H1 (cell line): ENCODE measurements around the gene CPT1A. TPM values are rescaled to one million over a fixed set of nuclear protein-coding genes. Genes with fewer than 3 reads are reported as not detected.
A peak's percentile ranks its signal among the peaks of the same experiment; 100 is the strongest.

Experiments used
- CTCF ChIA-PET: fragments of 300-600 bp; sonication (Branson Sonifier 250); formaldehyde crosslinking; loops from one replicate; lab custom pipeline; 2021; ENCODE audit not compliant: partially characterized antibody; lab: Charles Lee
- POLR2A ChIA-PET: fragments of 300-600 bp; sonication (Branson Sonifier 250); formaldehyde crosslinking; loops from one replicate; lab custom pipeline; 2021; ENCODE audit warnings: inconsistent platforms; ENCODE audit not compliant: partially characterized antibody; lab: Charles Lee
- DNase-seq, 2 experiments: peaks; one replicate each; pipeline versions ENCODE4 v3.0.0 to v3.0.0-alpha.2; 2010 to 2022; ENCODE audit warnings: low spot score in 2 of 2, low read depth in 1 of 2, mixed read lengths in 1 of 2
- FAIRE-seq: peaks from 2 replicates; lab custom pipeline; 2011; peaks lifted over from hg19 to GRCh38; lab: Jason Lieb, UNC
- H2AFZ ChIP-seq: 2 replicates; pipeline ENCODE4 v1.8.1; 2012; ENCODE audit warnings: low read length, inconsistent platforms
- H2AK5ac ChIP-seq: 2 replicates; pipeline ENCODE4 v1.6.1; 2013; ENCODE audit warnings: low read depth, low read length
- H2BK120ac ChIP-seq: replicated peaks from 2 replicates; pipeline ENCODE3; 2013; ENCODE audit warnings: low read depth, low read length, inconsistent platforms
- H2BK12ac ChIP-seq: 2 replicates; pipeline ENCODE4 v1.6.1; 2013; ENCODE audit warnings: low read depth, low read length
- H2BK15ac ChIP-seq: 2 replicates; pipeline ENCODE4 v1.6.1; 2013; ENCODE audit warnings: low read length
- H2BK20ac ChIP-seq: 2 replicates; pipeline ENCODE4 v1.6.1; 2013; ENCODE audit warnings: low read length
- H2BK5ac ChIP-seq: 2 replicates; pipeline ENCODE4 v1.6.1; 2013; ENCODE audit warnings: low read depth, low read length
- H3K14ac ChIP-seq: 2 replicates; pipeline ENCODE4 v1.6.1; 2013; ENCODE audit warnings: inconsistent platforms; ENCODE audit not compliant: insufficient read length
- H3K18ac ChIP-seq: 2 replicates; pipeline ENCODE4 v1.6.1; 2013; ENCODE audit warnings: low read length; ENCODE audit errors: extremely low read depth
- H3K23ac ChIP-seq: 2 replicates; pipeline ENCODE4 v1.6.1; 2013; ENCODE audit warnings: inconsistent platforms; ENCODE audit not compliant: insufficient read length
- H3K23me2 ChIP-seq: 2 replicates; pipeline ENCODE4 v1.6.1; 2013; ENCODE audit warnings: low read depth, low read length
- H3K27ac ChIP-seq: 2 replicates; pipeline ENCODE4 v1.6.1; 2011; ENCODE audit warnings: low read depth, low read length, inconsistent platforms
- H3K27me3 ChIP-seq, 4 experiments: replicated peaks in 1 of 4; 1 replicate in 1 of 4; 2 replicates in 3 of 4; pipeline versions ENCODE4 v1.6.1 to v1.8.1; 2011 to 2013; ENCODE audit warnings: low read length in 3 of 4, mild to moderate bottlenecking in 3 of 4, inconsistent platforms in 2 of 4, mixed read lengths in 2 of 4, moderate library complexity in 1 of 4; ENCODE audit not compliant: control insufficient read depth in 3 of 4, insufficient read depth in 3 of 4; ENCODE audit errors: extremely low read depth in 1 of 4
- H3K36me3 ChIP-seq, 4 experiments: 2 replicates each; pipeline versions ENCODE4 v1.6.1 to v1.8.1; 2011 to 2013; ENCODE audit warnings: mild to moderate bottlenecking in 4 of 4, low read length in 3 of 4, moderate library complexity in 2 of 4, control low read depth in 1 of 4, inconsistent platforms in 1 of 4; ENCODE audit not compliant: insufficient read depth in 4 of 4, control insufficient read depth in 2 of 4
- H3K4ac ChIP-seq: replicated peaks from 2 replicates; pipeline ENCODE3; 2013; ENCODE audit warnings: low read length, low read depth, mixed read lengths, inconsistent platforms; ENCODE audit not compliant: insufficient read length
- H3K4me1 ChIP-seq, 4 experiments: replicated peaks in 1 of 4; 1 replicate in 1 of 4; 2 replicates in 3 of 4; pipeline versions ENCODE4 v1.6.1 to v1.8.1; 2011 to 2013; ENCODE audit warnings: low read length in 3 of 4, inconsistent platforms in 2 of 4, mixed read lengths in 1 of 4; ENCODE audit not compliant: insufficient read depth in 4 of 4, control insufficient read depth in 3 of 4
- H3K4me2 ChIP-seq, 2 experiments: 2 replicates each; pipeline versions ENCODE4 v1.6.1 to v1.8.1; 2011 to 2013; ENCODE audit warnings: low read depth in 2 of 2, low read length in 2 of 2, control low read depth in 1 of 2, inconsistent platforms in 1 of 2, mild to moderate bottlenecking in 1 of 2; ENCODE audit not compliant: insufficient read depth in 1 of 2
- H3K4me3 ChIP-seq, 4 experiments: fragments of 200-600, 300-600 bp in 1 of 4; sonication (generic), shearing (Covaris generic), sonication (Bioruptor Twin) in 1 of 4; 2 replicates each; pipeline versions ENCODE4 v1.5.1 to v1.8.1; 2011 to 2016; ENCODE audit warnings: low read length in 4 of 4, low read depth in 3 of 4, control low read depth in 2 of 4, inconsistent platforms in 2 of 4, mild to moderate bottlenecking in 2 of 4, mixed read lengths in 1 of 4, moderate library complexity in 1 of 4; ENCODE audit not compliant: insufficient read depth in 2 of 4; ENCODE audit errors: extremely low read depth in 1 of 4
- H3K56ac ChIP-seq: replicated peaks from 2 replicates; pipeline ENCODE3; 2013; ENCODE audit warnings: low read depth, mild to moderate bottlenecking, mixed read lengths, low read length, inconsistent platforms; ENCODE audit not compliant: insufficient read length
- H3K79me1 ChIP-seq: 2 replicates; pipeline ENCODE4 v1.6.1; 2013; ENCODE audit warnings: low read depth, low read length, control low read depth
- H3K79me2 ChIP-seq, 2 experiments: 2 replicates each; pipeline versions ENCODE4 v1.6.1 to v1.8.1; 2012 to 2013; ENCODE audit warnings: low read length in 2 of 2, mild to moderate bottlenecking in 2 of 2, inconsistent platforms in 1 of 2; ENCODE audit not compliant: insufficient read depth in 2 of 2, control insufficient read depth in 1 of 2
- H3K9ac ChIP-seq, 4 experiments: replicated peaks in 1 of 4; 1 replicate in 1 of 4; 2 replicates in 3 of 4; pipeline versions ENCODE4 v1.6.1 to v1.8.1; 2011 to 2013; ENCODE audit warnings: low read depth in 3 of 4, low read length in 3 of 4, control low read depth in 2 of 4, mild to moderate bottlenecking in 2 of 4, moderate library complexity in 2 of 4, inconsistent platforms in 1 of 4; ENCODE audit errors: extremely low read depth in 1 of 4
- H3K9me3 ChIP-seq, 2 experiments: 2 replicates each; pipeline versions ENCODE4 v1.6.1 to v1.8.1; 2012 to 2013; ENCODE audit warnings: mild to moderate bottlenecking in 2 of 2, moderate library complexity in 2 of 2, control low read depth in 1 of 2, inconsistent platforms in 1 of 2, low read depth in 1 of 2, low read length in 1 of 2, mixed read lengths in 1 of 2; ENCODE audit not compliant: insufficient read depth in 2 of 2
- H4K20me1 ChIP-seq, 2 experiments: replicated peaks in 1 of 2; 2 replicates each; pipeline versions ENCODE3 to v1.8.1; 2011 to 2013; ENCODE audit warnings: inconsistent platforms in 2 of 2, low read length in 2 of 2, mild to moderate bottlenecking in 1 of 2; ENCODE audit not compliant: insufficient read depth in 2 of 2, control insufficient read depth in 1 of 2
- H4K5ac ChIP-seq: 2 replicates; pipeline ENCODE4 v1.6.1; 2013; ENCODE audit warnings: low read length, low read depth, mixed read lengths, inconsistent platforms; ENCODE audit not compliant: insufficient read length
- H4K8ac ChIP-seq: 2 replicates; pipeline ENCODE4 v1.8.0; 2013; ENCODE audit warnings: mild to moderate bottlenecking, moderate library complexity, low read length, inconsistent platforms; ENCODE audit not compliant: insufficient read depth; ENCODE audit errors: extremely low read depth
- H4K91ac ChIP-seq: replicated peaks from 2 replicates; pipeline ENCODE3; 2013; ENCODE audit warnings: low read length, mixed read lengths, inconsistent platforms; ENCODE audit not compliant: insufficient read length
- CBX8 ChIP-seq: fragments of 300-800, 300-1000 bp; sonication (generic); IDR thresholded peaks from 2 replicates; pipeline ENCODE4 v1.7.1; 2016; ENCODE audit warnings: low read depth, low read length, borderline replicate concordance
- KDM1A ChIP-seq: fragments of 200-600, 300-600 bp; sonication (generic); IDR thresholded peaks from 2 replicates; pipeline ENCODE4 v1.7.1; 2016; ENCODE audit warnings: mild to moderate bottlenecking, low read length, borderline replicate concordance
- KDM4A ChIP-seq: IDR thresholded peaks from one replicate; pipeline ENCODE4 v1.7.1; 2012; ENCODE audit warnings: low read depth, mild to moderate bottlenecking, moderate library complexity, low read length, inconsistent platforms; ENCODE audit not compliant: severe bottlenecking
- KDM5A ChIP-seq: fragments of 200-600 bp; IDR thresholded peaks from 2 replicates; pipeline ENCODE4 v1.7.1; 2012; ENCODE audit warnings: mild to moderate bottlenecking, low read length, inconsistent platforms, mixed read lengths
- MAFK ChIP-seq: IDR thresholded peaks from 2 replicates; pipeline ENCODE4 v1.6.1; 2012; ENCODE audit warnings: low read depth, mild to moderate bottlenecking, improper control_type of control experiment, low read length
- NANOG ChIP-seq: IDR thresholded peaks from 2 replicates; pipeline ENCODE4 v1.6.1; 2011; ENCODE audit warnings: low read length, low read depth, mild to moderate bottlenecking, inconsistent platforms; ENCODE audit not compliant: insufficient read depth, poor library complexity, severe bottlenecking
- NRF1 ChIP-seq: IDR thresholded peaks from 2 replicates; pipeline ENCODE4 v1.6.1; 2011; ENCODE audit warnings: mild to moderate bottlenecking, low read depth, low read length, improper control_type of control experiment
- POLR2A ChIP-seq, 2 experiments: IDR thresholded peaks; 1 replicate in 1 of 2; 2 replicates in 1 of 2; pipeline ENCODE4 v1.6.1; 2011; ENCODE audit warnings: low read depth in 2 of 2, low read length in 2 of 2, mild to moderate bottlenecking in 2 of 2; ENCODE audit errors: control extremely low read depth in 1 of 2
- SRF ChIP-seq: IDR thresholded peaks from 2 replicates; pipeline ENCODE4 v1.6.1; 2011; ENCODE audit warnings: mild to moderate bottlenecking, low read depth, low read length, moderate library complexity
- WGBS, 2 experiments: shearing (Covaris generic) in 1 of 2; methylation state at CpG; one replicate each; pipeline versions ENCODE4 v1.1.6 to v1.1.7; 2013 to 2015; ENCODE audit warnings: low lambda C conversion rate in 2 of 2, mixed read lengths in 2 of 2, inconsistent platforms in 1 of 2, low coverage in 1 of 2, missing lambda C conversion rate in 1 of 2; ENCODE audit not compliant: insufficient replicate concordance in 2 of 2, insufficient coverage in 1 of 2, insufficient read length in 1 of 2; ENCODE audit errors: extremely low coverage in 1 of 2, missing lambda C conversion rate in 1 of 2; 5-methylcytosine and 5-hydroxymethylcytosine counted together
- polyA plus RNA-seq, 7 experiments: library from polyadenylated mRNA; depleted of rRNA in 3 of 7; stranded (reverse) in 5 of 7; unstranded in 2 of 7; fragments of >200 nt in 5 of 7; fragments of 200-250 nt in 2 of 7; gene quantifications; 1 replicate in 5 of 7; 2 replicates in 1 of 7; 4 replicates in 1 of 7; pipeline versions ENCODE4 v1.2.1 to v1.2.3, GENCODE V29; 2011 to 2013; ENCODE audit warnings: missing spikeins in 2 of 7, mixed read lengths in 2 of 7
- total RNA-seq: library from RNA; stranded (reverse); fragmentation: NEBNext Ultra II Directional; extraction: Animal tissue kit (Norgen Biotek cat#: 25700); gene quantifications from 2 replicates; pipeline ENCODE4 v1.2.1, GENCODE V29; 2021
- TF ChIP-seq, protein P1 (sequence below): IDR thresholded peaks from 2 replicates; pipeline ENCODE4 v1.6.1; 2012; ENCODE audit warnings: low read length, inconsistent platforms

CPT1A gene
- total and polyA plus RNA-seq, 2 of the 8 experiments (the other 6 are each of a cell fraction or from before 2014, with no cell fraction given): 2.9 to 12.2 TPM

DNA sequence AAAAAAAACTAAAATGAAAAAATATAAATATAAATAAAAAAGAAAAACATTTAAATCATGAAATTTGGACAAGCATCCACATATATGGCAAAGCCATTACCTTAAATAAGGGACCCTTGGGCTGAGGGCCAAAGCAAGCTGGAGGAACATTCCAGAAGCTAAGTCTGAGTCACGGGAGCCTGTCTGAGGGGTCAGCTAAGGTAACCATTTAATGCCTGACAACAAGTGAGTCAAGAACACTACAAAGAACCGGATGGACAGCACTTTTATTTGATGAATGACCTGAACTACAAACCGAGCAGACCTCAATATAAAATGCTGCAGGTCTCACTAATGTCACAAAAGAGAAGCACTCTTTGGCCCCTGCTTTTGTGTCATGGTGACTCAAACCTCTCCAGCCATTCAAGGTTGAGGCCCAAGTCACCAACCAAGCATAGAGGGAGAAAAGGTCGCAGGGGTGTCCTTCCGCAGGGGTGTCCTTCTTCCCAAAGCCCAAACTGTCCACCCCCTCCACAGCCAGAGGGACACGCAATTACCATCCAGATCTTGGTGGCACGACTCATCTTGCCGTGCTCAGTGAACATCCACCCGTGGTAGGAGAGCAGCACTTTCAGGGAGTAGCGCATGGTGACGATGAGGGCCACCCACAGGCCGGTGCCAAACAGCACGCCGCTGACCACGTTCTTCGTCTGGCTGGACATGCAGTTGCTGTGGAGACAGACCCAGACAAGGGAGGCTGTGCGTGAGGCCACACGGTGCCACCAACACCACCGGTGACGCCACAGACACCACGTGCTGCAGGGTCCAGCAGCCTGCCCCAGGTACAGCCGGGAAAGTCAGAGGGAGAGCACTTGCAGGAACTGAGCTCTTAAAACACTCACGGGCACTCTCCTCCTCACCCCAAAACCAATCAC lies 34.5 kb downstream of the CPT1A start:
- Histone ChIP-seq H3K27ac (no peak overlapping the region), H3K18ac (no peak overlapping the region), H2BK15ac (no peak overlapping the region), H2AFZ (no peak overlapping the region), H2BK120ac (no peak overlapping the region), H3K4me3 (no peak overlapping the region), H3K14ac (no peak overlapping the region), H2BK5ac (no peak overlapping the region), H4K5ac (no peak overlapping the region), H2BK20ac (no peak overlapping the region), H3K27me3 (no peaks in the 10 kb centered on the region), H2AK5ac (no peak overlapping the region), H3K9me3 (no peaks in the 10 kb centered on the region), H4K91ac (no peak overlapping the region), H3K23ac (no peak overlapping the region), H3K79me1 (no peaks in the 10 kb centered on the region), H3K36me3 (no peaks in the 10 kb centered on the region), H3K9ac (no peak overlapping the region), H4K20me1 (no peaks in the 10 kb centered on the region), H4K8ac (0 out of 2 replicates have a peak overlapping the region, but pooled peaks have one; percentile 57), H3K4me2 (no peak overlapping the region), H3K23me2 (no peaks in the 10 kb centered on the region), H3K79me2 (no peaks in the 10 kb centered on the region), H3K4me1 (no peaks in the 10 kb centered on the region), H3K56ac (no peak overlapping the region), H2BK12ac (no peak overlapping the region), H3K4ac (no peak overlapping the region)
- POLR2A ChIA-PET: interaction anchor here (0.6 to 1.4 kb wide), 3 partner anchors 76 to 371 kb away, joined by 3 read pairs; no protein-coding TSS in a partner anchor
- CTCF ChIA-PET: interaction anchor here (1.0 to 3.2 kb wide), 5 partner anchors 9 to 223 kb away, joined by 3 to 19 read pairs (median 4); no protein-coding TSS in a partner anchor
- FAIRE-seq (no peak), DNase-seq (no peak)
- 87% methylated on average over 23 of the region's 23 CpGs; no CpG with 5 or more reads in 1 of the 2 experiments for WGBS, 2 experiments
- no peak for TF ChIP-seq NRF1
- TF ChIP-seq KDM5A: no peak
- no peak for TF ChIP-seq SRF
- TF ChIP-seq, protein P1, sequence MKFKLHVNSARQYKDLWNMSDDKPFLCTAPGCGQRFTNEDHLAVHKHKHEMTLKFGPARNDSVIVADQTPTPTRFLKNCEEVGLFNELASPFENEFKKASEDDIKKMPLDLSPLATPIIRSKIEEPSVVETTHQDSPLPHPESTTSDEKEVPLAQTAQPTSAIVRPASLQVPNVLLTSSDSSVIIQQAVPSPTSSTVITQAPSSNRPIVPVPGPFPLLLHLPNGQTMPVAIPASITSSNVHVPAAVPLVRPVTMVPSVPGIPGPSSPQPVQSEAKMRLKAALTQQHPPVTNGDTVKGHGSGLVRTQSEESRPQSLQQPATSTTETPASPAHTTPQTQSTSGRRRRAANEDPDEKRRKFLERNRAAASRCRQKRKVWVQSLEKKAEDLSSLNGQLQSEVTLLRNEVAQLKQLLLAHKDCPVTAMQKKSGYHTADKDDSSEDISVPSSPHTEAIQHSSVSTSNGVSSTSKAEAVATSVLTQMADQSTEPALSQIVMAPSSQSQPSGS: no peak
- no peak for TF ChIP-seq NANOG
- TF ChIP-seq POLR2A (IDR thresholded peaks at IDR 0.05; ENCODE audit: control extremely low read depth in 1 of 2, low read depth in 2 of 2, low read length in 2 of 2): no peak
- TF ChIP-seq CBX8: no peak
- TF ChIP-seq KDM4A: no peak
- no peak for TF ChIP-seq MAFK
- TF ChIP-seq KDM1A: no peak
